NCI-H1930 (cell line): ENCODE measurements around the gene ULBP3.
A peak's percentile ranks its signal among the peaks of the same experiment; 100 is the strongest.
"Not testable (repeated sequence)": the region's sequence is repeated elsewhere in the genome, so short reads cannot be mapped to it uniquely, and the experiment has no call there.

ENCODE experiments used
- DNase-seq, 2 experiments: peaks; one replicate each; lab custom pipeline; 2025; lab: John Stamatoyannopoulos, UW

ULBP3 gene

GRCh38 chr6:150043096-150043495 is 25.8 kb downstream of the ULBP3 start:
- DNase-seq, result no peak

- DNase-seq, result no peak
Measured at GRCh38 chr6:150038202-150039062, 30.5 kb downstream of the ULBP3 start.

GRCh38 chr6:150037526-150038201 is 31.3 kb downstream of the ULBP3 start:
- DNase-seq, result no peak

DNA sequence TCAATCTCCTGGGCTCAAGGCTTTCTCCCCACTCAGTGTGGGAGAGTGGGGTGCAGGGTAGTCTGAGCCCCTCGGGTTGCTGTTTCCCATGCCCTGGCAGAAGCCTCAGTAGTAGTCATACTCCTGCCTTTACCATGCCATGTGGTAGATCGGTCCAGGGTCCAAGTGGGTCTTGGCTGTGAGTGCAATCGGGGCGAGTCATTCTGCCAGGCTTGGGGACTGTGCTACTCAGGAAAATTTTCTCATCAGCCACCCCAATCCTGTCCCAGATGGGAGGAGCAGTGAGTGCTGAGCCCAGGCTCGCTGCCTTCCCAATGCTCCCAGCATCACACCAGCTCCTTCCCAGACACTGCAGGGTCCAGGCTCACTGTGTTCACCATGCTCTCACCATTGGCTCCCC is 32.8 kb downstream of the ULBP3 start:
- DNase-seq, result no peak

GRCh38 chr6:150033207-150033771 is 35.6 kb downstream of the ULBP3 start:
- no peak for DNase-seq

- DNase-seq, result no peak
Measured at GRCh38 chr6:150032598-150032997, 36.3 kb downstream of the ULBP3 start.

DNA sequence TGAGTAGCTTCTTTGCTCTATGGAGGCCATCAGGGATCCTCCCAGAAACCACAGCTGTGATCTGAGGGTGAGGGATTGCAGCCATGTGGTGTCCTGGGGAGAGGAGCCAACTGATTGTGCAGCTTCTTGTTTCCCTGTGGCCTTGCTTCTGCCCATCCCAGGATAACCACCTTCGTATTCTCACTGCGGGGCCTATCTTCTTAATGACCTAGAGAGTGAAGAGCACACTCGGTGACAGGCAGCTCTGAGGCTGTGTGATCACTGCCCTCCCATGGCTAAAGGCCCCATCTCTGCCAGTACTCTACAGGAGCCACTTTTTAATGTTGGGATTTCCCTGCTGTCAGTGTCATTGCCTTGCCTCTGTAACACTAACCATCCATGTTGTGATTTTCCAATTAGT is 38.3 kb downstream of the ULBP3 start:
- DNase-seq, result no peak

DNA sequence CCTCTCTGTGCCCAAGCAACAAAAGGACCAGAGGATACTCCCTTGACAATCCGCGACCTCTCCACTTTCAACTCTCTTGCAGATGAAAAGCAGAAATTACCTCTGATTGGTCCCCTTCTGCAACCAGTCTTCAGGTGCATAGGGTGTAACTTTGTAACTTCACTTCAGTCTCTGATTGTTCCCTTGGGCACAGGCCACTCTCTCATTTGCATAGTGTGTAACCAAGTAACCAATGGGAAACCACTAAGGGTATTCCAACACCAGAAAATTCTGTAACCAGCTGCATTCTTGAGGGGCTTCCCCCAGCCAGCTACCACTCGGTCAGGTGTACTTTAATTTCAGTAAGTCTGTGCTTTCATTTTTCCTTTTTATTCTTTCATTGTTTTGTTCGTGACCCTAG is 39.2 kb downstream of the ULBP3 start:
- DNase-seq, result no peak

- no peak for DNase-seq
Measured at GRCh38 chr6:150029276-150029675, 39.6 kb downstream of the ULBP3 start.

- no peak for DNase-seq
Measured at GRCh38 chr6:150028799-150029198, 40.1 kb downstream of the ULBP3 start.

DNA sequence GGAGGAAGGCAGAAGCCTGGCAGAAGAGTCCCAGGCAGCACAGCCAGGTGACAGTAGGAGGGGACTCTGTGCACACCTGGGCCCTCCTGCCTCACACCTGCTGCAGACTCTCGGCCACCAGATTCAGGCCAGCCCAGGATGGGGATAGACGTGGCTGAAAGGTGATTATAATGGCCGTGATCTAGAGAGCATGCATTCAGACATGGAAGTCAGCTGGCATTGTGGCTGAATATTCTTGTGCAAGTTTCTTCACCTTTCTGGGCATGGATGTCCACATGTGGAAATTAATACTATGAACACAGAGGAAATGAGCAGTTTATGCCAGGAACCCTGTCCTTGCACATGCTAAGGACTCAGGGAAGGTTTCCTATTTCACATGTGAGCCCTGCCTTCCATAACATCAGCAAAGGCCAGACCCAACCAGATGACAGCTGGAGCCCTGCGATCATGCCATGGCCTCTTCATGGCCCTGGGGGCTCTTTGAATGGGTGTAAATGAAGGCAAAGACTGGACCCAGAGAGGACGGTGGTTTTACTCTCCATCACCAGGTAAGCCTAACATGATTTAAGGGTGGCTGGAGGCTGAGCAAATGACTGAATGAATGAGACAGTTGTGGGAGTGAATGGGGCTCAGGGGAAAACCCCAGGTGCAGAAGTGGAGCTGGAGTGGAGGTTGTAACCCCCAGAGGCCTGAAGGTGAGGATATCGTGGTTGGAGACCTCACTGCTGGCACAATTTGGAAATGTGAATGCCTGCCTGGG is 40.9 kb downstream of the ULBP3 start:
- no peak for DNase-seq

DNA sequence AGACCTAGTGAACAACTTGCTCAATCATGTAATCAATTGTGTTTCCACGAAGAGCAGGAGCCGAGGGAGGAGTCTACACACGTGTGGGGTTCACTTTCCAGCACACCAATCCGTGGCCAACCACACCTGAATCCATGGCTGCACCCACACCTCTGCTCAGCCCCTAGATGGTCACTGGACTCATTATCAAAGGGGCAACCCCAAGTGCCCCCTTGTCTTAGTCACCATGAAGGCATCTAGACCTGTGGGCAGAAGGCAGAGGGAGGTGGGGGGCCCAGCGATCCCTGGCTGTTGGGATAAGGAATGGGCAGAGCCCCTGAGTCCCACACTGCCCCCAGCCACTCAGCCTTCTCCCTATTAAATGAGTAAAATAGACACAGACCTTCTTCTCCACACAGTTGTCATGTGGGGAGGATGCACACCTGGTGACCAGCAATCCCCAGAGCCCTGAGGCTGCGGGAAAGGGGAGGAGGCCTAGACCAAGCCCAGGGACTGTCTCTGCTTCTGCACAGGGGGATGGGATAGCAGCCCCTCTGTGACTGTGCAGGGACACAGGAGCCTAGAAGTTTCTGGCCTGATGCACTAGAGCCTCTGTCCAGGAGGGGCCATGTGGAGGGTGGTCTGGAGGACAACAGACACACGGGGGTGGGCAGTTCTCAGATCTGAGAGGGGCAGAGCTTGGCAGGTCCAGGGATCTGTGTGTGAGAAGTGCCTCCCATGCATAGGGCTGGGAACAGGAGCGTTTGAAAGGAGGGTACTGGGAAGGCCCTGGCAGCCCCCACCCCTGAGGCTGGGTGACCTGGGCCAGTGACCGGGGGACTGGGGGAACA is 41.7 kb downstream of the ULBP3 start:
- DNase-seq, result no peak

DNA sequence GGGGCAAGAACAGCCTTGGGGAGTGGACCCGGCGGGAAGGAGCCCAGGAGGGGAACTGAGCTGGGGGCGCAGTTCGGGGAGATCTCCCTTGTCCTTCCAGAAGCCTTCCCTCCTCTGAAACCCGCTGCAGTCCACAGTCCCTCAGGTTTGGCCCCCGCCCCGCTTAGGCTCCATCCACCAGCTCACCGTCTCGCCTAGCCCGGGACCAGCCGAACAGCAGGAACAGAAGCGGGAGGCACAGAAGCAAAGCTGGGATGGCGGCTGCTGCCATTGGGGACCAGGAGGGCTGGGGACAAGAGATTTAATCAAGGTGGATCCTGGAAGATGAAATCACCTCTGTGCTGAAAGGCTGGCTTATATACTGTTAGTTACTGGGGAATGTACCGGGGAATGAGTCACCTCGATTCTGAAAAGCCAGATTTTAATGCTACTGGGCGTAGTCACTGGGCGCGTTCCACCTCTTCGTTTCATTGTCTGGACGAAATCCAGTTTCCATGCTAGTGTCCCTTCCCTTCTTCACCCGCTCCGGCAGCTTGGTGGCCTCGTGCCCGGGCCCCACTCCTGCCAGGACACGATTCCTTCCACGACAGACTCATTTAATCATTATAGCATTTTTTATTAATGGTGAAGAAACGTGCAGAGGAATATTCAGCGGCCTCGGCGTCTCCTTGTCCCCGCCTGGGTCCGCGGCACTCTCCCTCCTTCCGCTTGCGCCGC is 43.6 kb downstream of the ULBP3 start, which contains the start of gene RAET1L:
Gene RAET1L (minus strand): TSS at position 332 of the 717 bp plus-strand sequence. CDS start 61 bp downstream, at position 271.
- no peak for DNase-seq

DNA sequence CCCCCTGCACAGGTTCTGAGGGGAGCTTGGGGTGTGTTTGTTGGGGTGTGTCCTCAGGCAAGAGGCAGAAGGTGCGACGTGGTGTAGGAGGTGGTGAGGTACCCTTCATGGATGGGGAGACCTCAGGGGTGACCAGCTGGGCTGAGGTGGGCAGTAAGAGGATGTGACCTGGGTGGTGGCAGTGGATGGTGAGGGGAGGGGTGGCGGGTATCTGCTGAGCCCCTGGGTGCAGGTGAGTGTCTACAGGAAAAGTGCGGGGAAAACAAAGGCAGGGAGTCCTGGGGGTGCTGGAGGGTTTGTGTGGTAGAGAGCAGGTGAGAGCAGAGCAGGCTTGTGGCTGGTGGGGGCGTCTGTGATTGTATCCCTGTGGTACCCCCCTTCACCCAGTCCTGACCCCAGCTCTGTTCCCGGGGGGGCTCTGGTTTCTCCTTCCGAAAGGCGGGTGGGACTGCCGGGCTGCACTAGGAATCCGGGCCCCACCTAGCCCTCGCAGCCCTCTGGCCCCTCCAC is 44.2 kb downstream of the ULBP3 start:
- DNase-seq, result no peak

GRCh38 chr6:150024021-150024420 is 44.9 kb downstream of the ULBP3 start:
- not testable (repeated sequence) for DNase-seq

DNA sequence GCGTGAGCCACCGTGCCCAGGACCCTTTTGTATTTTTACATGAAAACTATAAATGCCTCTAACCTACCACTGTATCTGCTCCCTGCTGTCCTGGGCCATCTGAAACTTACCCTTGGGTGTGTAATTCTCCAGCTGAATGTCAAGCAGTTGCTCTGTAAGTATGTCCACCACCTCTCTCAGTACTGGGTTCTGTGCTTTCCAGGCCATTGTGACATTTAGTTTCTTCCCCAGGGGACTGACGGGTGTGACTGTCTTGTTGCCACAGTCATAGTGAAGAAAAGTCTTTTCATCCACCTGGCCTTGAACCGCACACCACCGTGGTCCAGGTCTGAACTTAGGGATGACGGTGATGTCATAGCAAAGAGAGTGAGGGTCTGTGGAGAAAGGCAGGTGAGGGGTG is 47.1 kb downstream of the ULBP3 start:
- DNase-seq, result not testable (repeated sequence)

DNA sequence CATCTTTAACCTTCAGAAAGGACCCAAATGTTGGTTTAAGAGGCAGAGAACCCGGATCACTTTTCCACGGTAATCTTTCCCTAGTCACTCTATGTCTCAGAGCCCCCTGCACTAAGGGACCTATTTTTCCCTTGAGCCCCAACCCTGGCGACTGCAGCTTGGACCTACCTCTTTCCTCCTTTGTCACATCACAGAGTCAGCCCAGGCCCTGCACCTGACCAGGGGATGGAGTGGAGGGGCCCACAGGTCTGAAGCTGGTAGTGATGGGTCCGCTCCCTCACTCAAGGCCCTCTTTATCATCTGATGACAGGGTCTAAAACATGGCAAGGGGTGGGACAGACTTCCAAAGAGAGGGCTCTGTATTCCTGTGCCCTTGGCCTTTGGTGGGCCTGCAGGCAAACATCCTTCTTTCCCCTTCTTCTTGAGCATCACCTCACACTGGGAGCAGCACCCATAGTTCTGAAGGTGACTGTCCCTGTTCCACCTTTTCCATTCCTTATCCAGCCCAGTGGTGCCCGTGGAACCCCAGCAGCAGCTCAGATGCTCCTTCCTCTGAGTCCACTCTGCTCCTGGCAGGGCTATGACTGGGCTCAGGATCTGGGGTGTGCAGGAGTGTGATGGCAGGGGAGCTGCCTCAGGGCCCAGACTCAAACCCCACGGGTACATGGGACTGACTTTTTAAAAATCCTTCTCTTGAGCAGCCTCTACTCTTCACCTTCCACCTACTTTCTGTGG is 49.9 kb downstream of the ULBP3 start:
- no peak for DNase-seq

GRCh38 chr6:150017186-150017521 is 51.8 kb downstream of the ULBP3 start:
- DNase-seq, result not testable (repeated sequence)

DNA sequence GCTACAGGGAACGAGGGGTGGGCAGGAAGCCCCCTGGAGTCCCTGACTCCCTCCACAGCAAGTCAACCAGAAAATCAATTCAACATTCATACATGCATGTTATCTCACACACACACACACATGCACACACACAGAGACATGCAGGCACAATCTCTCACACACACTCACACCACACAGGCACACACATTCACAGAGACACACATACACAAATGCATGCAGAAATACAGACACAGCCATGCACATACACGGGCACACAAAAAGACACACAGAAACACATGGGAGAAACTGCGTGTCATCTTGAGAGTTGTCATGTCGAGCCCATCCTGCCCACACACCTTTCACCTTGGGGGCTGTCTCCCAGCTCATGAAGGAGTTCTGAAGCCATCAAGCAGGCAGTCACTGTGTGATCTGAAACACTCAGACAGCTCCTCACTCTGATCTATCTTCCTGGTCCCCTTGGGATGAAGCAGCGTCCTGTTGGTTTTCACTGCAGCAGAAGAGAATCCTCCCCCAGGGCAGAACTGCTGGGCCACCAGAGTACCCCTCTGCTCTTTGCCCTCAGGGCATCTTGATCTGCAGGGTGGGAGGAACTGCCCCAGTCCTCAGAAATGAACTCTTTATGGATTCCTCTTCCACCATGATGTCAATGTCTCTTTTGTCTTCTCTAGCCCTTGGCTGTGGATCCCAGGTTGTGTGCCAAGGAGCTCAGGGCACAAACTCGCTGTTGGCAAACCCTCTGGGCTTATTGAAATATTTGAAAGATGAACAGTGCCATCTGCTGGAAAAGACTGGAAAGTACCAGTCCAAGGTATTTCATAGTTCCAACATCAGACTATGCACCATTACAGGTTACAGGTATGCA is 52.4 kb downstream of the ULBP3 start:
- peak; percentile 38 to 63 for DNase-seq
